ENCODE measurements around the gene ZNF764. TPM values are rescaled to one million over a fixed set of nuclear protein-coding genes. Genes with fewer than 3 reads are reported as not detected.

The ZNF764 gene
- total and polyA plus RNA-seq, 9 of the 15 experiments (the other 6 are each of a cell fraction or from before 2014, with no cell fraction given): 0.69 to 10.1 (median 4.1) TPM

GRCh38 chr16:30526823-30527634, 31.1 kb downstream of the ZNF764 start (continued):
- TF ChIP-seq TARDBP (IDR thresholded peaks at IDR 0.05) (peak; percentile 43), PRPF4 (IDR thresholded peaks at IDR 0.05; ENCODE audit: insufficient read depth, low read depth, low read length, poor library complexity, severe bottlenecking) (peak; percentile 46), ZZZ3 (IDR thresholded peaks at IDR 0.05) (no peak), NFXL1 (CRISPR knock-in tag; IDR thresholded peaks at IDR 0.05) (no peak), HEY1 (CRISPR knock-in tag; IDR thresholded peaks at IDR 0.05; ENCODE audit: borderline replicate concordance) (0 out of 2 replicates have a peak, but pooled peaks have one; percentile 41), ZBTB5 (IDR thresholded peaks at IDR 0.05) (no peak), CTCFL (IDR thresholded peaks at IDR 0.05; ENCODE audit: borderline replicate concordance, insufficient read depth, low read depth, low read length, poor library complexity, severe bottlenecking) (peak; percentile 78), ZNF589 (CRISPR knock-in tag; IDR thresholded peaks at IDR 0.05; ENCODE audit: low read depth) (no peak), SIN3B (IDR thresholded peaks at IDR 0.05; ENCODE audit: low read depth) (peak; percentile 74; the same call in 1 of the 2 replicates), DPF2 (IDR thresholded peaks at IDR 0.05) (peak; percentile 44; the same call in 1 of the 2 replicates), ZNF165 (CRISPR knock-in tag; IDR thresholded peaks at IDR 0.05; ENCODE audit: borderline replicate concordance) (no peak), CBX3 (IDR thresholded peaks at IDR 0.05; ENCODE audit: borderline replicate concordance in 1 of 2, low read length in 2 of 2) (no peak), BHLHE40 (IDR thresholded peaks at IDR 0.05; ENCODE audit: low read length) (peak; percentile 83)
- TF ChIP-seq, protein P1, sequence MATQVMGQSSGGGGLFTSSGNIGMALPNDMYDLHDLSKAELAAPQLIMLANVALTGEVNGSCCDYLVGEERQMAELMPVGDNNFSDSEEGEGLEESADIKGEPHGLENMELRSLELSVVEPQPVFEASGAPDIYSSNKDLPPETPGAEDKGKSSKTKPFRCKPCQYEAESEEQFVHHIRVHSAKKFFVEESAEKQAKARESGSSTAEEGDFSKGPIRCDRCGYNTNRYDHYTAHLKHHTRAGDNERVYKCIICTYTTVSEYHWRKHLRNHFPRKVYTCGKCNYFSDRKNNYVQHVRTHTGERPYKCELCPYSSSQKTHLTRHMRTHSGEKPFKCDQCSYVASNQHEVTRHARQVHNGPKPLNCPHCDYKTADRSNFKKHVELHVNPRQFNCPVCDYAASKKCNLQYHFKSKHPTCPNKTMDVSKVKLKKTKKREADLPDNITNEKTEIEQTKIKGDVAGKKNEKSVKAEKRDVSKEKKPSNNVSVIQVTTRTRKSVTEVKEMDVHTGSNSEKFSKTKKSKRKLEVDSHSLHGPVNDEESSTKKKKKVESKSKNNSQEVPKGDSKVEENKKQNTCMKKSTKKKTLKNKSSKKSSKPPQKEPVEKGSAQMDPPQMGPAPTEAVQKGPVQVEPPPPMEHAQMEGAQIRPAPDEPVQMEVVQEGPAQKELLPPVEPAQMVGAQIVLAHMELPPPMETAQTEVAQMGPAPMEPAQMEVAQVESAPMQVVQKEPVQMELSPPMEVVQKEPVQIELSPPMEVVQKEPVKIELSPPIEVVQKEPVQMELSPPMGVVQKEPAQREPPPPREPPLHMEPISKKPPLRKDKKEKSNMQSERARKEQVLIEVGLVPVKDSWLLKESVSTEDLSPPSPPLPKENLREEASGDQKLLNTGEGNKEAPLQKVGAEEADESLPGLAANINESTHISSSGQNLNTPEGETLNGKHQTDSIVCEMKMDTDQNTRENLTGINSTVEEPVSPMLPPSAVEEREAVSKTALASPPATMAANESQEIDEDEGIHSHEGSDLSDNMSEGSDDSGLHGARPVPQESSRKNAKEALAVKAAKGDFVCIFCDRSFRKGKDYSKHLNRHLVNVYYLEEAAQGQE (IDR thresholded peaks at IDR 0.05; ENCODE audit: borderline replicate concordance): peak; percentile 5; the same call in 1 of the 2 replicates
- TF ChIP-seq, protein P1 (CRISPR knock-in tag; IDR thresholded peaks at IDR 0.05; ENCODE audit: low read depth): peak; percentile 83

Data from K562 (cell line).